UCSD-AML1 (cell line): Measurements from ENCODE around the gene UPP2.

ENCODE experiments used
- DNase-seq: peaks from one replicate; lab custom pipeline; 2025; ENCODE audit not compliant: unreplicated experiment; lab: John Stamatoyannopoulos, UW

UPP2 gene

GRCh38 chr2:158140201-158140600 lies 38.5 kb downstream of the UPP2 start:
- no peak for DNase-seq

- DNase-seq, result no peak
These were observed 40.5 kb downstream of the UPP2 start for GRCh38 chr2:158142165-158142564.

- no peak for DNase-seq
These were observed 41.1 kb downstream of the UPP2 start for GRCh38 chr2:158142568-158143332.

- DNase-seq, result no peak
These were observed 42.2 kb downstream of the UPP2 start for GRCh38 chr2:158143703-158144360.

- DNase-seq, result no peak
These were observed 43.4 kb downstream of the UPP2 start for GRCh38 chr2:158144914-158145625.

- DNase-seq, result no peak
These were observed 51.8 kb downstream of the UPP2 start for GRCh38 chr2:158153270-158154015.

GRCh38 chr2:158154596-158154995 lies 52.9 kb downstream of the UPP2 start:
- DNase-seq, result no peak

GRCh38 chr2:158172719-158173118 lies 71.0 kb downstream of the UPP2 start:
- DNase-seq, result no peak

- no peak for DNase-seq
These were observed 72.8 kb downstream of the UPP2 start for GRCh38 chr2:158174495-158174894.

- DNase-seq, result no peak
These were observed 73.3 kb downstream of the UPP2 start for GRCh38 chr2:158174956-158175355.

- DNase-seq, result no peak
These were observed 77.0 kb downstream of the UPP2 start for GRCh38 chr2:158178646-158179045.

- no peak for DNase-seq
These were observed 78.0 kb downstream of the UPP2 start for GRCh38 chr2:158179660-158180059.

- no peak for DNase-seq
These were observed 79.5 kb downstream of the UPP2 start for GRCh38 chr2:158181171-158181570.

- DNase-seq, result no peak
These were observed 81.1 kb downstream of the UPP2 start for GRCh38 chr2:158182676-158183295.

- no peak for DNase-seq
These were observed 82.3 kb downstream of the UPP2 start for GRCh38 chr2:158184001-158184400.

- no peak for DNase-seq
These were observed 83.1 kb downstream of the UPP2 start for GRCh38 chr2:158184556-158185343.
